Measurements from ENCODE around the gene SLC37A1. TPM values are rescaled to one million over a fixed set of nuclear protein-coding genes. Genes with fewer than 3 reads are reported as not detected.

SLC37A1 gene
- total and polyA plus RNA-seq, 9 of the 15 experiments (the other 6 are each of a cell fraction or from before 2014, with no cell fraction given): 0.06 to 3.4 (median 0.40) TPM

GRCh38 chr21:42463861-42464515 is 49.7 kb upstream of the SLC37A1 start:
- in situ Hi-C loops (cut with MboI) (no loop called here), intact Hi-C loops (cut with micrococcal nuclease) (loop anchor here (2.0 kb wide), 1 partner anchor 37 kb away; no protein-coding TSS in a partner anchor)
- H3K9ac ChIP-seq (ENCODE audit: insufficient read depth in 1 of 2, low read depth in 2 of 2, low read length in 2 of 2): no peak overlapping the region; a peak in 1 of 4 replicates
- no peaks in the 10 kb centered on the region for H4K20me1 ChIP-seq (replicated peaks; ENCODE audit: control insufficient read depth, insufficient read depth, low read length)
- peaks cover 0 to 6% of the 10 kb centered on the region in 2 experiments; a peak in 1 of 5 replicates for H3K27me3 ChIP-seq (ENCODE audit: control insufficient read depth in 2 of 2, insufficient read depth in 2 of 2, low read length in 2 of 2)
- peak; percentile 60 for ATAC-seq
- H3K4me2 ChIP-seq (ENCODE audit: insufficient read depth, low read length): no peak overlapping the region; the same call in 1 of the 2 replicates
- FAIRE-seq: peak; percentile 46
- no peaks in the 10 kb centered on the region for H3K9me3 ChIP-seq (replicated peaks; ENCODE audit: control insufficient read depth, insufficient read depth, low read depth, low read length)
- DNase-seq (ENCODE audit: extremely low read depth in 1 of 4, low spot score in 3 of 4): peak in 2 of 4 experiments; percentile 75 to 76
- no peaks in the 10 kb centered on the region for H3K79me2 ChIP-seq (ENCODE audit: control insufficient read depth, insufficient read depth, low read length)
- peak overlapping the region; percentile 92 for H2AFZ ChIP-seq (ENCODE audit: low read depth, low read length)
- H3K4me3 ChIP-seq: no peak overlapping the region
- H3K27ac ChIP-seq (ENCODE audit: extremely low read depth, low read depth, low read length): no peak overlapping the region; the same call in 1 of the 3 replicates
- ChIA-PET CTCF (ENCODE audit: low intra/inter-chr PET ratio) (no interaction called here), POLR2A (interaction anchor here (0.7 kb wide), 1 partner anchor 352 kb away, joined by 4 read pairs; no protein-coding TSS in a partner anchor)
- 26% methylated on average over 17 of the region's 17 CpGs for WGBS (ENCODE audit: insufficient coverage, low coverage, missing lambda C conversion rate)
- no TSS peak for BruUV-seq (replicated peaks)
- H3K9me1 ChIP-seq (ENCODE audit: control insufficient read depth, insufficient read depth, low read length): no peaks in the 10 kb centered on the region
- no peaks in the 10 kb centered on the region for H3K36me3 ChIP-seq (ENCODE audit: control insufficient read depth, insufficient read depth, low read length)
- H3K4me1 ChIP-seq (replicated peaks in 1 of 2; ENCODE audit: control insufficient read depth in 2 of 2, insufficient read depth in 2 of 2, low read length in 2 of 2): peaks cover 29 to 47% of the 10 kb centered on the region in 2 experiments
- TF ChIP-seq, protein P1, sequence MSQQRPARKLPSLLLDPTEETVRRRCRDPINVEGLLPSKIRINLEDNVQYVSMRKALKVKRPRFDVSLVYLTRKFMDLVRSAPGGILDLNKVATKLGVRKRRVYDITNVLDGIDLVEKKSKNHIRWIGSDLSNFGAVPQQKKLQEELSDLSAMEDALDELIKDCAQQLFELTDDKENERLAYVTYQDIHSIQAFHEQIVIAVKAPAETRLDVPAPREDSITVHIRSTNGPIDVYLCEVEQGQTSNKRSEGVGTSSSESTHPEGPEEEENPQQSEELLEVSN (IDR thresholded peaks at IDR 0.05; ENCODE audit: borderline replicate concordance in 1 of 2, extremely low read depth in 1 of 2, insufficient read depth in 1 of 2, insufficient read length in 1 of 2, low read depth in 1 of 2, low read length in 1 of 2, poor library complexity in 1 of 2, severe bottlenecking in 1 of 2): peak; percentile 57 to 60
- peak; percentile 59; the same call in 1 of the 2 replicates for TF ChIP-seq MBD2 (IDR thresholded peaks at IDR 0.05; ENCODE audit: borderline replicate concordance, low read depth)
- TF ChIP-seq MXD1 (CRISPR knock-in tag; IDR thresholded peaks at IDR 0.05; ENCODE audit: borderline replicate concordance, poor library complexity, severe bottlenecking): no peak
- peak; percentile 53; the same call in 1 of the 2 replicates for TF ChIP-seq SPI1 (IDR thresholded peaks at IDR 0.05; ENCODE audit: borderline replicate concordance, low read depth, low read length)
- TF ChIP-seq RBM25 (IDR thresholded peaks at IDR 0.05; ENCODE audit: low read depth, low read length, severe bottlenecking): peak; percentile 88
- peak; percentile 59 for TF ChIP-seq GABPA (tag; conservative IDR thresholded peaks at IDR 0.05; ENCODE audit: low read depth)
- peak; percentile 21; the same call in 1 of the 2 replicates for TF ChIP-seq ZBTB40 (IDR thresholded peaks at IDR 0.05)
- TF ChIP-seq ZBTB40 (CRISPR knock-in tag; IDR thresholded peaks at IDR 0.05): no peak
- TF ChIP-seq NFYB (IDR thresholded peaks at IDR 0.05; ENCODE audit: extremely low read depth, insufficient read length): peak; percentile 62

All from K562 (cell line).